ENCODE data around the gene TMEM154.

GRCh38 chr4:152724494-152724893, 44.7 kb upstream of the TMEM154 start:
- no peak for TF ChIP-seq CTCF (IDR thresholded peaks at IDR 0.05)
- TF ChIP-seq POLR2A (IDR thresholded peaks at IDR 0.05) = no peak

All from uterus (tissue), 2 donors.